Activated CD4-positive, CD25-positive, alpha-beta regulatory T cell (primary cell): ENCODE results near the gene HDAC4.

Source experiments
- DNase-seq, 4 experiments: peaks; one replicate each; lab custom pipeline; 2025; lab: John Stamatoyannopoulos, UW

HDAC4 gene

GRCh38 chr2:239296020-239296932, 104.5 kb downstream of the HDAC4 start:
- DNase-seq, result no peak

GRCh38 chr2:239295377-239296019, 105.3 kb downstream of the HDAC4 start:
- DNase-seq, result no peak

GRCh38 chr2:239294571-239295054, 106.2 kb downstream of the HDAC4 start:
- DNase-seq, result no peak

- peak in 2 of 4 experiments; percentile 23 to 28 for DNase-seq
These were observed 106.9 kb downstream of the HDAC4 start for GRCh38 chr2:239293775-239294430.

GRCh38 chr2:239292959-239293774, 107.7 kb downstream of the HDAC4 start:
- DNase-seq, result no peak

GRCh38 chr2:239292531-239292930, 108.3 kb downstream of the HDAC4 start:
- no peak for DNase-seq

GRCh38 chr2:239291475-239292350, 109.1 kb downstream of the HDAC4 start:
- no peak for DNase-seq

- no peak for DNase-seq
These were observed 110.0 kb downstream of the HDAC4 start for GRCh38 chr2:239290618-239291474.

- no peak for DNase-seq
These were observed 111.3 kb downstream of the HDAC4 start for GRCh38 chr2:239289545-239289944.

GRCh38 chr2:239288951-239289511, 111.8 kb downstream of the HDAC4 start:
- no peak for DNase-seq

GRCh38 chr2:239288237-239288636, 112.6 kb downstream of the HDAC4 start:
- no peak for DNase-seq

- DNase-seq, result no peak
These were observed 113.4 kb downstream of the HDAC4 start for GRCh38 chr2:239287461-239287860.

GRCh38 chr2:239286901-239287300, 113.9 kb downstream of the HDAC4 start:
- no peak for DNase-seq

GRCh38 chr2:239285932-239286230, 114.9 kb downstream of the HDAC4 start:
- no peak for DNase-seq

- DNase-seq, result no peak
These were observed 115.5 kb downstream of the HDAC4 start for GRCh38 chr2:239285071-239285931.

GRCh38 chr2:239283961-239284795, 116.6 kb downstream of the HDAC4 start:
- no peak for DNase-seq

- DNase-seq, result no peak
These were observed 117.4 kb downstream of the HDAC4 start for GRCh38 chr2:239283288-239283945.
